SKM-1 (cell line): Measurements from ENCODE around the gene YIF1A.
"Not testable (repeated sequence)": the region's sequence is repeated elsewhere in the genome, so short reads cannot be mapped to it uniquely, and the experiment has no call there.

Experiments used
- DNase-seq: peaks from one replicate; lab custom pipeline; 2025; ENCODE audit not compliant: unreplicated experiment; lab: John Stamatoyannopoulos, UW

Gene YIF1A

DNA sequence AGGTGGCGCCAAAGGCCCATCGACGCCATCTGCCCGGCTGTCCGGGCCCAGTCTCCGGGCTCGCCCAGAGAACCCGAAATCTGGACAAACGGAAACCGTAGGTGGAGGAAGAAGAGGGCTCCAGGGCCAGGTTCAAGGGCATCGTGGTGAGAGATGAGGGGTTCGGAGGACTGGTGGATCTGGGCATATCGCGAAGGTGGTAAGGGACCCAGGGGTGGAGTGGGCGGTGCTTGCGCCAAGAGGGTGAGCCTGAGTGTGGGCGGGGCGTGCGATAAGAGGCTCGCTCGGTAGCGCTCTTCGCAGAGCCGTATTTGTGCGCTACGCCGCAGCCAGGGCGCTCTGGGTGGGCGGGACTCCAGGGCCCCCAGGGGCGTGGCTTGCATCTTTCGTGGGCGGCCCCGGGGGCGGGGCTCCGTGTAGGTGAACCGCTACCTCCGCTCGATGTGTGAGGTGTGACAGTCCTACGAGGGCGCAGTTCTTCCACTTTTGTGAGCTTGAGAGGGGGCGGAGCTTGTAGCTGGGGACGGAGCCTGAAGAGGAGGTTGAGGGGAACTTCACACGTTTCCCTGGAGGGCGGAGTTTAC, 23.1 kb upstream of the YIF1A start:
- peak; percentile 54 for DNase-seq

DNA sequence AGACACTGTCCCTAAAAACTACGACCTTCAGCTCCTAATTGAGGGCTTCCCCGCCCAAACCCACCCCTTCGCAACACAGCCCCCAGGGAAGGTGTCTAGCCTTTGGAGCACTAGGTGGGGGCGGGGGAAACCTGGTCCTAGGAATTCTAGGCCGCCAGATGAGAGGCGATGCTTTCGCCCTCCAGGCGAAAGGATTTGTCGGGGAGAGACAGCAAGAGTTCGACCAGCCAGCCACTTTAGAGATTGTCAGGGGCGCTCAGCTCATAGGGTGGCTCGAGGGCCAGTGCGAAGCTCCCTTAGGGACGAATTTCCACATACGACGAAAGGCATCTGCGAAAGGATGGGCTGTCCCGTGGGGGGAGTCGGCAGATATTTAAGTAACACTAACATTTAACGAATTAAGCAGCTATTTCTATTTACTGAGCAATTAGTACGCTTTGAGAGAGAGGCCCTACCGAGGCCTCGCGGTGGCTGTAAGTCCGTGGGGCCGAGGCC, 22.6 kb upstream of the YIF1A start:
- no peak for DNase-seq

DNA sequence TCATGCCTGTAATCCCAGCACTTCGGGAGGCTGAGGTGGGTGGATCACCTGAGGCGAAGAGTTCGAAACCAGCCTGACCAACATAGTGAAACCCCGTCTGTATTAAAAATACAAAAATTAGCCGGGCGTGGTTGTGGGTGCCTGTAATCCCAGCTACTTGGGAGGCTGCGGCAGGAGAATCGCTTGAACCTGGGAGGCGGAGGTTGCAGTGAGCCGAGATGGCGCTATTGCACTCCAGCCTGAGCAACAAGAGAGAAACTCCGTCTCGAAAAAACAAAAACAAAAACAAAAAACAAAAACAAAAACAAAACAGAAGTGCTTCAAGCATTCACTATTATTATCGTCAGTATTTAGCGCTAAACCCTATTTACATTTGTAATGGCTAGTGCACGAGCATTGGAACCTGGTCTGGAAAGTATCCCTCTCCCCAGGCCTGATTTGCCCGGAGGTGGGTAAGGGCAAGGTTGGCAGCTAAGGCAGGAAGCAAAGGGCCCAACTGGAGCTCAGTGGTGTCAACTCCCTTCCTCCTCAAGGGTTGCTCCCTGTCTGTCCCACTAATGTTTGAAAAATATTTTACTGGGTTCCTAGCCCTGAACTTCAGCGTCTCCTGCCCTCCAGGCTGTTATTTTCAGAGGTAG, 22.0 kb upstream of the YIF1A start:
- not testable (repeated sequence) for DNase-seq

DNA sequence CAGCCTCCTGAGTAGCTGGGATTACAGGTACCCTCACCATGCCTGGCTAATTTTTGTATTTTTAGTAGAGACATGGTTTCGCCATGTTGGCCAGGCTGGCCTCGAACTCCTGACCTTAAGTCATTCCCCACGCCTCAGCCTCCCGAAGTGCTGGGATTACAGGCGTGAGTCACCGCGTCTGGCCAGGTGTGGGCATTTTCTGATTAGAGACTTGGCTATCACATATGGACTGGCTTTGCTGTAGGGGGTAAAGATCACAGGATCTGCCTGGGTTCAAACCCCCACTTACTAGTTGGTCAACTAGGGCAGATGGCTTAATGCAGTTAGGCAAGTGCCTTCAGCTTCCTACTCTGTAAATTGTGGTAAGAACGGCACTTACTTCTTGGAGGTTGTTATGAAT, 21.4 kb upstream of the YIF1A start:
- DNase-seq = no peak

DNA sequence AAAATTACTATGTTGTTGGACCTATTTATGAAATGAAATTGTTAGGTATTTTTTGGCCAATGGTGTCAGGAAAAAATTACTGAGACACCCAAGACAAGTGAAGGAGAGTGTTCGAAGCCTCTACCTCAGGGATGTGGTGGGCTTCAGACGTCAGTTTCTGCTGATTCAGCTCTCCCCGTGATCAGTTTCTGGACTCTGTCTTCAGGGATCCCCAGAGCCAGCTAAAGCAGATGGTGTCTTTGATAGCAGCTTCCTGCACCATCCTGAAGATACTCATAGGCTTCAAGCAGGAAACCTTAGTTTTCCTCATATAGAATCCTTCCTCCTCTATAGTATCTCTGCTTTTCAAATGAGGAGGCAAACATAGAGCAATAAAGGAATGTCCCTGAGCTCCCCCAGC, 20.5 kb upstream of the YIF1A start:
- DNase-seq = no peak

GRCh38 chr11:66302656-66303055, 13.7 kb upstream of the YIF1A start:
- no peak for DNase-seq

DNA sequence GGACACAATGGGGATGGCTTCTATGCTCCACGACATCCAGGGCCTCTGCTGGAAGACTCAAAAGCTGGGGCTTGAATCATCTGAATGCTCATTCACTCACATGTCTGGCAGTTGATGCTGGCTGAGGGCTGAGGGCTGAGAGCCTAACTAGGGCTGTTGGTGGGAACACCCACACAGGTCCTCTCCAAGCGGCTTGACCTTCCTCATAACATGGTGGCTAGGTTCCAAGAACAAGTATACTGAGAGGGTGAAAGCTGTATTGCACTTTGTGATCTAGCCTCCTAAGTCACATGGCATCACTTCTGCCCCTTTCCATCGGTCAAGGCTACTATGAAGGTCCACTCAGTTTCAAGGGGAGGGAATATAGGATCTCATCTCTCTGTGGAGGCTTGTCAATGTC, 10.2 kb upstream of the YIF1A start:
- DNase-seq = no peak

DNA sequence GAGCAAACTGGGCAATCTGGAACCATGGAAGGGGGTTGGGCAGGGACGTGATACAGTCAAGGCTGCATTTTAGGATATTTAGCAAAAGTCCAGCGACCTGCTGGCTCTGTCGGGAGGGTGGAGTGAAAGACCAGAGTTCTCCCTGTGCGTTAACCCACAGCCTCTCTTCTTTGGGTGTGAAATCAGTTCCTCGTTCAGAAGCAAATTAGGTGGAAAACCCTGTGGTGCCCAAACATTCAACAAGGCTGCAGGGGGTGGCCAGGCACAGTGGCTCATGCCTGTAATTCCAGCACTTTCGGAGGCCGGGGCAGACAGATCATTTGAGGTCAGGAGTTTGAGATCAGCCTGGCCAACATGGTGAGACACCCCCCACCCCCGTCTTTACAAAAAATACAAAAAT, 8.7 kb upstream of the YIF1A start:
- no peak for DNase-seq

DNA sequence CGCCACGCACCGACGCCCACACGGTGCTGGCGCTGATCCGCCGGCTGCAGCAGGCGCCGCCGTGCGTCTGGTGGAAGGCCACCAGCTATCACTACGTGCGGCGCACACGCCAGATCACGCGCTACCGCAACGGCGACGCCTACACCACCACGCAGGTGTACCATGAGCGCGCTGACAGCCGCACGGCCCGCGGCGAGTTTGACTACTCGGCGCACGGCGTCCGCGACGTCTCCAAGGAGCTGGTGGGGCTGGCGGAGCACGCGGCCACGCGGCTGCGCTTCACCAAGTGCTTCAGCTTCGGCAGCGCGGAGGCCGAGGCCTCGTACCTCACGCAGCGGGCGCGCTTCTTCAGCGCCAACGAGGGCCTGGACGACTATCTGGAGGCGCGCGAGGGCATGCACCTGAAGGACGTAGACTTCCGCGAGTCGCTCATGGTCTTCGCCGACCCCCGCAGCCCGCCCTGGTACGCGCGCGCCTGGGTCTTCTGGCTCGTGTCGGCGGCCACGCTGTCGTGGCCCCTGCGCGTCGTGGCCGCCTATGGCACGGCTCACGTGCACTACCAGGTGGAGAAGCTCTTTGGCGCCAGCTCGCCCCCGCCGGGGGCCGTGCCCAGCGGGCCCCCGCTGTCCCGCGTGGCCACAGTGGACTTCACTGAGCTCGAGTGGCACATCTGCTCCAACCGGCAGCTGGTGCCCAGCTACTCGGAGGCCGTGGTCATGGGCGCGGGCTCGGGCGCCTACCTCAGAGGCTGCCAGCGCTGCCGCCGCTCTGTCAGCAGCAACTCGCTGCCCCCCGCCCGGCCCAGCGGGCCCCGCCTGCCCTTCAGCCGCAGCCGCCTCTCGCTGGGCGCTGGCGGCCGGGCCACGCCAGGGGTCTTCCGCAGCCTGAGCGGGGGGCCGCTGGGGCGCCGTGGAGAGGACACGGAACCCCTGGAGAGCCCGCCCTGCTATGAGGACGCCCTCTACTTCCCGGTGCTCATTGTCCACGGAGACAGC, 6.0 kb upstream of the YIF1A start:
- DNase-seq = no peak

GRCh38 chr11:66293777-66294625, 5.1 kb upstream of the YIF1A start:
- no peak for DNase-seq

- DNase-seq = no peak
These were observed 4.4 kb upstream of the YIF1A start for GRCh38 chr11:66293352-66293751.

GRCh38 chr11:66292543-66293332, 3.8 kb upstream of the YIF1A start:
- no peak for DNase-seq

GRCh38 chr11:66291706-66292542, 3.0 kb upstream of the YIF1A start, which contains the start of gene TMEM151A:
TSS of gene TMEM151A (plus strand) at chr11:66291894. CDS start at chr11:66292014, 120 bp downstream.
- no peak for DNase-seq

DNA sequence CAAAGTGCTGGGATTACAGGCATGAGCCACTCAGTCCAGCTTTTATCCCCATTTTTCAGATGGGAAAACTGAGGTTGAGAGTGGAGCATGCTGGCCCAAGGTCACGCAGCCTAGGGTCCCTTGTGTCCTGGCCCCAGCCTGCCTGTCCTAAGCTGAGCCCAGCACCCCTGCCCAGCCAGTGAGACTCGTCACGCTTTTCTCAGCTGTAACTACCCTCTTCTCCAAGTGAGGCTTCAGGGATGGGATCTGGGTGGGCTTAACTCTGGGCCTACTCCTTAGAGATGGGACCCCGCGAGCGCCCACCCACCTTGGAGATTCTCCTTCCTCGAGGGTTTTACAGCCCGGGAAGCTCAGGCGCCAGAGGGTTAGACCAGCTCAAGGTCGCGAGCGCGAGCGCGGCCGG, 2.4 kb upstream of the YIF1A start:
- no peak for DNase-seq

GRCh38 chr11:66290330-66290621, 1.3 kb upstream of the YIF1A start:
- DNase-seq = no peak

DNA sequence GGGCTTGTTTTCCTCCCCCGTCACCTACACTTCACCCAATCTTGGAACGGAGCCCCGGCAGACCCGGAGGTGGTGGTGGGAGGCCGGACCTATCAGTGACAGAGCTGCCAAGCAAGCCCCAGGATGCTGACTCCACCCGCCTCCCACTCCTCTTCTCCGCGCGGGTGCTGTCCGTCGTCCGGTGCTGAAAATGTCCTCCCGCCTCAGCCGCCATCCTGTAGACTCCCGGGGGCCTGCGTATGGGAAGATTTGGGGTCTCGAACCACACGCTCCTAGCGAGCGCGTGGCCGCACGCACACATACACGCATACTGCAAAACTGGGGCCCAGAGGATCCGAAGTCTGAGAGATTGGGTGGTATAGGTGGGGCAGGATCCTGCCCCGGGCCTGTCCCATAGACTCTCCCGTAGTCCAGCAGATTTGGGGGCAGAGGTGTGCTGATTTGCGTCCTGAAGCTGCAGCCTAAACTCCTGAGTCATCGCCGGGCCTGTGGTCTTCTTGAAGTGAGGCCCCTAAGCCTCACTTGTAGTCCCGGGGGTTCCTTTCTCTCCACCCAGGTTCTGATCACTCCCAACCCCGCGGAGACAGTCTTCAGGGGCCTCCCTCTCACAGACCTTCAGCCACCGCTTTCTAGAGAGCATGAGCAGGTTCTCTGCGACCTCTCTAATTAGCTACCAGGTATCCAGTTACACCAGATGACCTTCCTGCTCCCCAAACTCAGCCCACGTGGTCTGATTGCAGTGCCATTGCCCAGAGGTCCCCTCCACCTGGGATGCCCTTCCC, 796 bp upstream of the YIF1A start:
- DNase-seq = peak; percentile 46

- DNase-seq = no peak
These were observed 863 bp downstream of the YIF1A start for GRCh38 chr11:66287889-66288670.
